Left lung (tissue), 10 donors: ENCODE data around the gene ADGRG6. TPM values are rescaled to one million over a fixed set of nuclear protein-coding genes. Genes with fewer than 3 reads are reported as not detected.

Experiments
- ATAC-seq: fragments of 200-7000 bp; cut with Tn5 transposase; one replicate; pipeline ENCODE4 v1.9.1; 2020; ENCODE audit warnings: moderate library complexity
- DNase-seq, 4 donors: peaks; one replicate each; pipeline ENCODE4 v3.0.0-alpha.2; 2013 to 2020
- H3K27ac ChIP-seq, 2 donors: fragments of 200-600 bp; sonication (generic) in 1 of 2; one replicate each; pipeline versions ENCODE4 v1.5.0 to v1.8.0; 2020 to 2021
- H3K27me3 ChIP-seq, 2 donors: fragments of 200-600 bp; sonication (generic) in 1 of 2; one replicate each; pipeline versions ENCODE4 v1.5.0 to v1.8.0; 2020 to 2021
- H3K36me3 ChIP-seq, 2 donors: fragments of 200-600 bp; sonication (generic) in 1 of 2; one replicate each; pipeline versions ENCODE4 v1.5.0 to v1.8.0; 2020 to 2021
- H3K4me1 ChIP-seq, 2 donors: fragments of 200-600 bp; one replicate each; pipeline ENCODE4 v1.8.0; 2021
- H3K4me3 ChIP-seq, 2 donors: fragments of 200-600 bp; sonication (generic) in 1 of 2; one replicate each; pipeline versions ENCODE4 v1.5.0 to v1.8.0; 2020 to 2021; ENCODE audit warnings: mild to moderate bottlenecking in 1 of 2
- H3K9me3 ChIP-seq, 2 donors: fragments of 200-600 bp; sonication (generic) in 1 of 2; one replicate each; pipeline versions ENCODE4 v1.5.0 to v1.8.0; 2020 to 2021
- CTCF ChIP-seq, 2 donors: fragments of 200-600 bp; sonication (generic) in 1 of 2; IDR thresholded peaks; one replicate each; pipeline versions ENCODE4 v1.5.0 to v1.8.0; 2021; ENCODE audit warnings: antibody characterized with exemption in 2 of 2
- intact Hi-C, 2 donors: fragments of 100-400 bp; cut with DNase I; formaldehyde crosslinking; loops; one replicate each; pipeline versions ENCODE4 v1.11.2 to v1.14.2; 2022
- polyA plus RNA-seq, 6 donors: library from polyadenylated mRNA; unstranded; fragments of 120-200 nt; gene quantifications; one replicate each; pipeline ENCODE4 v1.2.1, GENCODE V29; 2013; ENCODE audit not compliant: insufficient read length in 6 of 6
- total RNA-seq, 2 donors: library from RNA; stranded (reverse); fragmentation: NEBNext Ultra II Directional; extraction: Animal tissue kit (Norgen Biotek cat#: 25700); gene quantifications; one replicate each; pipeline ENCODE4 v1.2.1, GENCODE V29; 2021
- donor health status: DM: no; HTN: yes; CAD: no.
- donor health status: DM: no; HTN: no; CAD: no.

The ADGRG6 gene
- total and polyA plus RNA-seq, 8 donors = 34.2 to 160 (median 137) TPM

GRCh38 chr6:142361779-142362750, 60.3 kb downstream of the ADGRG6 start:
- peaks cover 0 to 7% of the 10 kb centered on the region in 2 donors for H3K4me1 ChIP-seq
- no peak for DNase-seq
- ATAC-seq = peak; percentile 33

GRCh38 chr6:142367061-142367460, 65.3 kb downstream of the ADGRG6 start:
- no peaks in the 10 kb centered on the region for H3K27me3 ChIP-seq
- no peaks in the 10 kb centered on the region for H3K4me1 ChIP-seq
- ATAC-seq = no peak
- no peak overlapping the region for H3K27ac ChIP-seq
- no peak for DNase-seq
- H3K36me3 ChIP-seq = no peaks in the 10 kb centered on the region
- TF ChIP-seq CTCF (IDR thresholded peaks at IDR 0.05) = no peak
- intact Hi-C loops = no loop called here
- no peak overlapping the region for H3K4me3 ChIP-seq
- H3K9me3 ChIP-seq = no peaks in the 10 kb centered on the region

More at GRCh38 chr6:142361779-142362750, 60.3 kb downstream of the ADGRG6 start:
- no peak overlapping the region for H3K27ac ChIP-seq
- intact Hi-C loops = no loop called here
- H3K36me3 ChIP-seq = no peaks in the 10 kb centered on the region
- no peak overlapping the region for H3K4me3 ChIP-seq
- no peak for TF ChIP-seq CTCF (IDR thresholded peaks at IDR 0.05)
- H3K9me3 ChIP-seq = no peaks in the 10 kb centered on the region
- no peaks in the 10 kb centered on the region for H3K27me3 ChIP-seq

- Histone ChIP-seq H3K27me3 (no peaks in the 10 kb centered on the region), H3K36me3 (no peaks in the 10 kb centered on the region), H3K27ac (no peak overlapping the region), H3K4me1 (no peaks in the 10 kb centered on the region), H3K9me3 (no peaks in the 10 kb centered on the region), H3K4me3 (no peak overlapping the region)
- ATAC-seq (no peak), DNase-seq (peak in 2 of 4 donors; percentile 73 to 74)
- intact Hi-C loops = no loop called here
- TF ChIP-seq CTCF (IDR thresholded peaks at IDR 0.05) = no peak
These were observed 65.8 kb downstream of the ADGRG6 start for GRCh38 chr6:142367501-142368018.

- DNase-seq (no peak), ATAC-seq (no peak)
- intact Hi-C loops = no loop called here
- no peaks in the 10 kb centered on the region for H3K4me1 ChIP-seq
- no peaks in the 10 kb centered on the region for H3K27me3 ChIP-seq
- H3K36me3 ChIP-seq = no peaks in the 10 kb centered on the region
- no peak overlapping the region for H3K27ac ChIP-seq
- no peaks in the 10 kb centered on the region for H3K9me3 ChIP-seq
- no peak for TF ChIP-seq CTCF (IDR thresholded peaks at IDR 0.05)
- no peak overlapping the region for H3K4me3 ChIP-seq
These were observed 67.5 kb downstream of the ADGRG6 start for GRCh38 chr6:142369266-142369665.

- Histone ChIP-seq H3K27me3 (no peaks in the 10 kb centered on the region), H3K27ac (no peak overlapping the region), H3K9me3 (no peaks in the 10 kb centered on the region), H3K4me1 (peaks cover 0 to 15% of the 10 kb centered on the region in 2 donors), H3K36me3 (no peaks in the 10 kb centered on the region), H3K4me3 (no peak overlapping the region)
- DNase-seq (no peak), ATAC-seq (peak; percentile 24)
- TF ChIP-seq CTCF (IDR thresholded peaks at IDR 0.05) = no peak
- intact Hi-C loops = no loop called here
These were observed 70.5 kb downstream of the ADGRG6 start for GRCh38 chr6:142372348-142372747.
